ENCODE data around the gene CCL1.

GRCh38 chr17:34356194-34356593 is 6.8 kb downstream of the CCL1 start, which contains the start of gene CCL13:
- TF ChIP-seq EP300 (IDR thresholded peaks at IDR 0.05) (no peak), CTCF (IDR thresholded peaks at IDR 0.05) (no peak), POLR2AphosphoS5 (IDR thresholded peaks at IDR 0.05) (no peak), POLR2A (IDR thresholded peaks at IDR 0.05) (no peak)
